ENCODE data around the gene RAB17. TPM values are rescaled to one million over a fixed set of nuclear protein-coding genes. Genes with fewer than 3 reads are reported as not detected.
A peak's percentile ranks its signal among the peaks of the same experiment; 100 is the strongest.

The RAB17 gene
- total RNA-seq, 1 donor from 2014 or later: 1.1 TPM

DNA sequence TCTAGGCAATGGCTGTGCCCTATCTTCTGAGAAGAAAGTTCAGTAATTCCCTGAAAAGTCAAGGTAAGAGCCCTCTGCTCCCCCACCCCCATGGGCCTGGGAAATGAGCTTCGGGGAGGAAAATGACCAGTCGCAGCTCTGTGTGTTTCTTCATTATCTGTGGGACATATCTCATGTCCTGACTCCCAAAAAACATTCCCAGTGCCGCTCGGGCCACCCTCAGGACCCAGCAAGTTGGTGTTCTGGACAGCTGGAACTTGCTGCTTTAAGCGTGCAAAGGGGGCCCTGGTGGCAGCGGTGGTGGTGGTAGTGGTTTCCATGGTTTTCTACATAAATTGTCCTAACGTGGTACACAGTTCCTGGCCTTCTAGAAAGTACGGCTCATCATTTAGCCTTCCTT lies 41.3 kb downstream of the RAB17 start:
- ATAC-seq (no peak), DNase-seq (ENCODE audit: low spot score) (no peak)
- intact Hi-C loops (cut with DNase I): no loop called here

DNA sequence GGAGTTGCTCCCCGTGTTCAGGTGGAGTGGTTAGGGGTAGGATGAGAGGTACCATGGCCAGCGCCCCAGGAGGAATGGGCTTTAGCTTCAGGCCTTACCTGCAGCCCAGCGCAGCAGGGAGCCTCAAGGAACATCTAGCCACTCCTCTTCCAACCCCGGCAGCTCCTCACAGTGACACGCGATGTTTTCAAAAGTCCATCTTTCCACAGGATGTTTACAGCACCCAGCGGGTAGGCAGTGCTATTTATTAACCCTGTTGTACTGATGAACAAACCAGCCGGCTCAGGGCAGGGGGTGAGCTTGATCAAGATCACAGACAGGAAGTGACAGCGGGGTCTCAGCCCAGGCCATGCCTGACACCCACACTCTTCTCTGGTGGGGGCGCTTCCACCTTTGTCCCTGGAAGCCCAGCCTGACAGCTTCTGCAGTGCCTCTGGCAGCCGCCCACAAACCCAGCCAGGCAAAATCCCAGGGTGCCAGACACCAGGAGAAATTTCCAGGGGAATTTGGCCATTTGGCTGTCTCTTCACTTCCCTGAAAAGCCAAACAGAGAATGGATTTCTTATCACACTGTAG lies 42.6 kb downstream of the RAB17 start:
- no peak for ATAC-seq

DNA sequence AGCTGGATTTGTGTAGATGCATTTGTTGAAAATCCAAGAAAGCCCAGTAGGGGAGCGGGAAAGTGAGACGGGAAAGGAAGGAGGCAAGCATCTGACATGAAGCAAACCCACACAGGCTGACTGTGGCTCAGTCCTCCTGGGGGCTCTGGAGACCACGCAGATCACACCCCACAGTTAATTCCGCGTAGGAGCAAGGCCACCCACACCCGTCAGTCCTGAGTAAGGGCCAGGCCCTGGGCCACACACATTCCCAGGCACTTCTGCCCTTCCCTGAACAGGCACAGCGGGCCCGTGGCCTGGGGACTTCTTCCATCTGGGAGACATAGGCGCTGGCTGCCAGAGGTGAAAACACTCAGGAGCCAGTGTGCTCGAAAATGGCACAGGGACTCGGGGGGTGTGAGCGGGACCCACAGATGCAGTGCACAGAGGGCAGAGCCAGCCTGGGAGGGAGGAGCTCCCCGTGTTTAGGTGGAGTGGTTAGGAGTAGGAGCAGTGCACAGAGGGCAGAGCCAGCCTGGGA lies 43.6 kb downstream of the RAB17 start:
- peak; percentile 47 for DNase-seq (ENCODE audit: low spot score)
- no peak for ATAC-seq

More for the DNA sequence above, 42.6 kb downstream of the RAB17 start:
- intact Hi-C loops (cut with DNase I): no loop called here
- DNase-seq (ENCODE audit: low spot score): peak; percentile 54

DNA sequence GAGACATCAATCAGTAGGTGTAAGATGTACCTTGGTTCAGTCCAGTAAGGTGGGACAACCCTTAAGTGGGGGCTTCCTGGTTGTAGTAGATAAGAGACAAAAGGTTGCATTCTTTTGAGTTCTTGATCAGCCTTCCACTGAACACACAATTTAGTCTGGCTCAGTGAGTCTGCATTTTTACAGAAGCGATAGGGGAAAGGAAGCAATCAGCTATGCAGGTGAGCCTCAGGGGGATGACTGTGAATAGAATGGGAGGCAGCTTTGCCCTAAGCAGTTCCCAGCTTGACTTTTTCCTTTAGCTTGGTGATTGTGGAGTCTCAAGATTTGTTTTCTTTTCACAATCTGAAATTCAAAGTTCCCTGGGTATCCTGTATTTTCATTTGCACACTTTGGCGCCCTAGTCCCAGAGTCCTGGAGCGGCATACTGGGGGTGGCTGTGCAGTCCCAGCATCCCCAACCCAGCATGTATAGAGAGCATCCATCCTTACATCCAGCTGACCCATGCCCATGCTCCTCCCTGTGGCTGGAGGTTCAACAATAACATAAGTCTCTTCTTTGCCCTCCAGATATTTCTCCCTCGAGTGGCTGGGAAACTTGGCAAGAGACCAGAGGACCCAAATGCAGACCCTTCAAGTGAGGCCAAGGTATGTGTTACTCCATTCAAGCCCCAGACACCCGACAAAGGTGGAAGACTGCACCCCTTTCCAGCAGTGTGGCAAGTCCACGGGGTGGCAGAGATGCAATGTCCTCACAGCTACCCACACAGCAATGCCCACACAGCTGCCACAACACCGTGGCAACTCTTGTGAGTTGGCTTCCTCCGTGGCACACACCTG lies 44.3 kb downstream of the RAB17 start:
- no peak for ATAC-seq
- peak; percentile 36 for DNase-seq (ENCODE audit: low spot score)
- intact Hi-C loops (cut with DNase I): no loop called here

More for the DNA sequence above, 43.6 kb downstream of the RAB17 start:
- intact Hi-C loops (cut with DNase I): no loop called here

DNA sequence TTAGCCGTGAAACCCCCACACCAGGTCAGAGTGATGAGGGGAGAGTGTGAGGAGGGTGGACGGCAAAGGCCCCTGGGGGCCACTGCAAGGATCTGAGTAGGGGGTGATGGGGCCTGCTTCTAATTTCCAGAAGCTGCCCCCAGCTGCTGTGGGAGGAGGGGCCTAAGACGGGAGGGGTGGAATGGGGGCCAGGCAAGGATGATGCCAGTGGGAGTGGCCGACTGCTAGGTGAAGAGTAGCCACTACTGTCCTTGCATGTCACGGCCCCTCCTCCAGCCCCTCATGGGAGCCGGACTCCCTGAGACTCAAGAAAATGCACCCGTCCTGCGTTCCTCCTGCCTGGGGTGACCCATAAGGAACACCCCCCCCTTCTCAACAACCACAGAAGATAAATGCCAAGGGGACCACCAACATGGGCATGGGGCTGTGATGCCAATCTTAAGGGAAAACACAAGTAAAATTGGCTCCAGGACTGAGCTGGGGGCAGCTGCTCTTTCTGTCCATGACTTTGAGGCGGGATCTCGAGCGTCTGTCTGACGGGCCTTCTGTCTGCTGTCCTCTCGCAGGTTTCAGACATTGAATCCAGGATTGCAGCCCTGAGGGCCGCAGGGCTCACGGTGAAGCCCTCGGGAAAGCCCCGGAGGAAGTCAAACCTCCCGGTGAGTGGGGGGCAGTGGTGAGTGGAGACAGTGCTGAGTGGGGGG lies 48.4 kb downstream of the RAB17 start:
- no peak for ATAC-seq
- no peak for DNase-seq (ENCODE audit: low spot score)
- intact Hi-C loops (cut with DNase I): no loop called here

DNA sequence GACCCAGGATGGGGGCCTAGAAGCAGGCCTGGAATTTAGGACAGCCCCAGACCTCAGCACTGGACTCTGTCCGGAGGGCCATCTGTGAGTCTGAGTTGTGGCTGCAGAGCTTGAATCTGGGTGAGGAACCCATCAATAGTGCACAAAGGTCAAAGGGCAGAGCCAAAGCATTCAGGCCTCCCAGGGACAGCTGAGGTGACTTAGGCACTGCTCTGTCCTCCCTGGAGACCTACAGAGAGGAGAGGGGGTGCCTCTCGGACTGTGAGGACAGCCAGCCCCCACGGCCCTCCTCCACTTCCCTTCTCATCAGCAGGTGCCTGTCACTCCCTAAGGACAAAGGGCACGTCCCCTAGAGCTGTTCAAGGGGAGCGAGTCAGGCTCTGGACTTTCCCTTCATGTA lies 49.3 kb downstream of the RAB17 start:
- DNase-seq (ENCODE audit: low spot score): no peak
- peak; percentile 4 for ATAC-seq
- intact Hi-C loops (cut with DNase I): no loop called here

DNA sequence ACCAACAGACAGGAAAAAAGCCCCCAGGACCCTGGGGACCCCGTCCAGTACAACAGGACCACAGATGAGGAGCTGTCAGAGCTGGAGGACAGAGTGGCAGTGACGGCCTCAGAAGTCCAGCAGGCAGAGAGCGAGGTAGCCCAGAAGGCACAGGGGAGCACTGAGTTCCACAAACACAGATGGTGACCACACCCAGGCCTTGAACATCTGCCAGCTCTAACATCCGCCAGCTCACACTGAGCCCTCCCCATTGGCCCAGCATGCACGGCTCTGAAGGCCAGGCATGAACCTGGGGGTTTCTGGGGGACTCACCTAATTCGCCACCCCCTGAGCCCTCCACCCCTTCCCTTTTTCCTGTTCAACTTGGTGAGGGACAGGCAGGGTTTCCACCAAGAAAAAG lies 49.7 kb downstream of the RAB17 start:
- intact Hi-C loops (cut with DNase I): no loop called here
- ATAC-seq (peak; percentile 91), DNase-seq (ENCODE audit: low spot score) (peak; percentile 84)

DNA sequence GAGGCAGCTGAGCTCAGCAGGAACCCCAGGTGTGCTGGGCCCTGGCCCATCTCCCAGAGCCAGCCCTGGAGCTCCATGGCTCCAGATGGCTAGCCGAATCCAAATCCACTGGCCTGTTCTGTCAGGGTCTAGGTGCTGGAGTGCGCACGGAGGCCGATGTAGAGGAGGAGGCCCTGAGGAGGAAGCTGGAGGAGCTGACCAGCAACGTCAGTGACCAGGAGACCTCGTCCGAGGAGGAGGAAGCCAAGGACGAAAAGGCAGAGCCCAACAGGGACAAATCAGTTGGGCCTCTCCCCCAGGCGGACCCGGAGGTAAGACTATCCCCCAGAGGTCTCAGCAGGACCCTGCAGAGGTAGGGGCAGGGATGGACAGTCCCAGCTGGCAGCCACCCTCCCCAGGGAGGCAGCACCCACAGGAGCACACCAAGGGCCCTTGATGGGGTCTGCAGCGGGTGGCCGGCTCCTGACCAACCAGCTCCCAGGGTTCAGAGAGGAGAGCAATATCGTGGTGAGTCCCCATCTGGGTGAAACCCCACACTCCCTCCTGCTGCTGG lies 50.2 kb downstream of the RAB17 start:
- DNase-seq (ENCODE audit: low spot score) (no peak), ATAC-seq (peak; percentile 72)
- intact Hi-C loops (cut with DNase I): no loop called here

DNA sequence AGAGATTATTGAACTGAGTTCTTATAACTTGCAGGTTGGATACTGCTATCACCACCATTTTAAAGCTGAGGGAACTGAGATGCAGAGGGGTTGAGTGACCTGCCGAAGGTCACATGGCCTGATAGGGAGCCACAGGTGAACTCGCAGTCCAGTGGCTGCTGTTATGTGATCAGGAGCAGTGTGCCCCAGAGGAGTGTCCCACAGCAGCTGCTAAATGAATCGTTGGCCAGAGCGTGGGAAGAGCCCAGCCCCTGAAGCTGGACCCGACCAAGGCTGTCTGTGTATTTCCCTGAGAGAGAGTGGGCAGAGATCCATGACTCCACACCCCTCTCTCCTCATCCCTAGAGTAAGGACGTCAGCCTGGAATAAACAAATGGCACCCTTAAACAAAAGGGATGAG lies 50.9 kb downstream of the RAB17 start:
- DNase-seq (ENCODE audit: low spot score): no peak
- intact Hi-C loops (cut with DNase I): loop anchor here (5.0 kb wide), 1 partner anchor 1942 kb away; no protein-coding TSS in a partner anchor
- peak; percentile 33 for ATAC-seq

DNA sequence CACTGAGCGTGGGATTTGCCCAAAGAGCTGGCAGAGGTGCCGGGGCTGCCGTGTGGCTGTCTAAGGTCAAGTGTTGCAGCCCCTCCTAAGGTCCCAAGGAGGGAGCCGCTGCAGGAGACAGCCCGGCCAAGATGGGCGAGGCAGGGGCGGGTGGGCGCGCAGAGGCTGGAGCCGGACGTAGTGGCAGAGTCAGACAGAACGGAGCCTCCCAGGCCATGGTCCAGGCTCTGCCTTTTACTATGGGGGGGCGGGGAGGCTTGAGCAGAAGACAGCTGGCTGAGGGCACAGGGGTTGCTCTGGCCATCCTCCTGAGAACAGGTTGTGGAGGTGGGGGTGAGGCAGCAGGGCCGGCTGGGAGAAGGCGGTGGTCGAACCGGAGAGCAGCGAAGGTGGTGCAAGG lies 51.6 kb downstream of the RAB17 start:
- no peak for ATAC-seq
- DNase-seq (ENCODE audit: low spot score): no peak
- intact Hi-C loops (cut with DNase I): loop anchor here (5.0 kb wide), 1 partner anchor 1942 kb away; no protein-coding TSS in a partner anchor

DNA sequence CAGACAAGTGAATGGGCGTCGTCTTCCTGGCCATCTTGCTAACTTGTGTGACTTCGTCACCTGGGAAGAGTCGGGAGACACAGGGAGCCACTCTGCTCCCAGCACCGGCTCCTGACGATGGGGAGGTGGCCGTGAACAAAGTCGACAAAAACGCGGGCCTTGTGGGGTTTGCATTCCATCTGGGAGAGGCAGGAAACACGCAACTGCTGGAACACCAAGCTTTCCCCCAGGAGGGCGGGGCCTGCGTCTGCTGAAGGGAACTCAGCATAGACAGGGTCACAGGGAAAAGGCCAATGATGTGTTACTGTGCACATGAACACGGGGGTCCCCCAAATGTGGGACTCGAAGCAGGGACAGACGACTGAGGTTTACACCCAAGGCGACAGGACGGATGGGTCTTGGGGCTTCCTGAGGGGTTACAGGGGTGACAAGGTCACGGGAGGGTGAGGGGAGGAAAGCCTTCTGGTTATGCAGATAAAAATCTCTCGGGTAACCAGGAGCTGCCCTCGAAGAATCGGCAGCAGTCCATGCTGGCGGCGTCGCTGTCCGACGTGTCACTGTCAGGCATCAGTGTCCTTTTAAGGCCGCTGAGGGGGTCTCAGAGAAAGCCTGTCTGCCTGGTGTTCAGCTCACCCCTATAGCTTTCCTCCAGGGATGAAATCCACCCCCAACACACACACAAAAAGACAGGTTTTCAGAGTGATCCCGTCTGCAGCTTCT lies 52.4 kb downstream of the RAB17 start:
- DNase-seq (ENCODE audit: low spot score) (no peak), ATAC-seq (no peak)
- intact Hi-C loops (cut with DNase I): loop anchor here (5.0 kb wide), 1 partner anchor 1941 kb away; no protein-coding TSS in a partner anchor

DNA sequence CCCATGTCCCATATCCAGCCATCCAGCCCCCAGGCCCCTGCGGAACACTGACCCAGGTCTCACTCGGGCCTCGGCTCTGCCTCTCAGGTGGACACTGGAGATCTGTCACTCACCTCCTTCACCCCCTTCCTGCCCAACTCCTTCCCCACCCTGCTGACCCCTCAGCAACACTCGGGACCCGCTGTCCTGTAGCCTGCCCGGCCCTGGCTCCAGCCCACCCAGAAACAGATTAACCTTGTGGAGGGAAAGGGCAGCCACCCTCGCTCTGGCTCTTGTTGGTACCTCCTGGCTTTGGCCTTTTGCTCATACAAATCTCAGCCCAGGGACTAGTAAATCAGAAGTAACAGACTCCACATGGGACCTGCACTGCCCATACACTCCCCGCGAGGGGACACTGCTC lies 53.9 kb downstream of the RAB17 start:
- ATAC-seq: no peak
- intact Hi-C loops (cut with DNase I): loop anchor here (5.0 kb wide), 1 partner anchor 1939 kb away; no protein-coding TSS in a partner anchor
- no peak for DNase-seq (ENCODE audit: low spot score)

DNA sequence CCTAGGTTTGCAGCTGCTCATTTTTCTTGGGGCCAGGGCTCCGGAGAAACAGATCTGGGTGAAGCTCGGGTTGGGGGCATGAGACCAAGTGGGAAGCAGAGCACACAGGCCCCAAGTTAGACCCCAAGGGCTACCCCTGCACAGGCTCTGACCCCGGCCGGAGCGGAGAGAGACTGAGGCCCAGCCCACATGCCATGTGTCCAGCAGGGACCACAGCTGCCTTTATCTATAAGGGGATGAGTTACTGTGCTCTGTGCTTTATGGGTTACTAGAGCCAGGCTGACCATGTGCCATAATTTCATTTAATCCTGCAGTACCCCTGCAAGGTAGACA lies 54.5 kb downstream of the RAB17 start:
- DNase-seq (ENCODE audit: low spot score) (no peak), ATAC-seq (no peak)
- intact Hi-C loops (cut with DNase I): loop anchor here (5.0 kb wide), 1 partner anchor 1939 kb away; no protein-coding TSS in a partner anchor

DNA sequence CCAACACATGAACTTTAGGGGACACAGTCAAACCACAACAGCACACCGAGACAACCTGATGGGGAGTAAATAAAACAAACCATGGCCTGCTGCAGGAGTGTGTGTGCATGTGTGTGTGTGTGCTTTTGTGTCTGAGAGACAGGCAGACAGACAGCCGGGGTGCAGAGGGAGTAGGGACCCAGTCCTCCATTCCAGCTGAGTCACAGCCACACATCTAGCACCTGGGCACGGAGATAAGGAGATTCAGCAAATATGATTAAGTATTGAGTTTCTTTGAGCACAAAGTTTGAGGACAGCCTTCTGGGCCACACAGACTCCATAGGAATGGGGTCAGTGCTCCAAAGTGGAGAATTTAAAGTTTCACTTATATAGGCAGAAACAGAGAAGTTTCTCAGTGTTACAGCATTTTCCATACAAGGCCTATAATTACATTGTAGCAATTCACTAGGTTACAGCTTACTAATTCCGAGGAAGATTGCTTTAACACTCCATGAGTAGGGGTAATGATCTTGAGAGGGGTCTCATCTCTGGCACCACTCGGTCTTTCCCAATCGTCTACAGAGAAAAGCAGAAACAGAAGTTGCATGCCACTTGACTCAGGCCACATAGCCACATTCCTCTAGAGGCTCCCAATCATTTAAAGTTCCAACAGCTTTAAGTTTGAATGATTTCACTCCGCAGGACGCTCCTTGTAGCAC lies 55.0 kb downstream of the RAB17 start:
- intact Hi-C loops (cut with DNase I): loop anchor here (5.0 kb wide), 1 partner anchor 1938 kb away; no protein-coding TSS in a partner anchor
- ATAC-seq: no peak
- DNase-seq (ENCODE audit: low spot score): no peak

DNA sequence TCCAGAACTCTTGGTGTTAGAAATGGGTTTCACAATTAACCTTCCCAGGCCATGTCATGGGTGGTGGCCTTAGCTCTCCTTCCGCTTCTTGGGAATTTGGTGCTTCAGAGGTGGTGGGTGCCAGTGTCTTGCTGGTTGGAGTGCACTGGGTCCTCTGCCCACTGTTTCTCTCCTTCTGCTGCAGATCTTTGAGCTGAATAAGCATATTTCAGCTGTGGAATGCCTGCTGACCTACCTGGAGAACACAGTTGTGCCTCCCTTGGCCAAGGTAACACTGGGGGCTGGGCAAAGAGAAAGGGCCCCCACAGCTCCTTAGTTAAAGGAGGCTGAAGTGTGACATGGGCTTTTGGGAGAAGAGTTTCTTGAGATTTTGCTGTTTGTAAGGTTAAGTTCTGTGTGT lies 56.2 kb downstream of the RAB17 start:
- DNase-seq (ENCODE audit: low spot score) (no peak), ATAC-seq (no peak)
- intact Hi-C loops (cut with DNase I): no loop called here

DNA sequence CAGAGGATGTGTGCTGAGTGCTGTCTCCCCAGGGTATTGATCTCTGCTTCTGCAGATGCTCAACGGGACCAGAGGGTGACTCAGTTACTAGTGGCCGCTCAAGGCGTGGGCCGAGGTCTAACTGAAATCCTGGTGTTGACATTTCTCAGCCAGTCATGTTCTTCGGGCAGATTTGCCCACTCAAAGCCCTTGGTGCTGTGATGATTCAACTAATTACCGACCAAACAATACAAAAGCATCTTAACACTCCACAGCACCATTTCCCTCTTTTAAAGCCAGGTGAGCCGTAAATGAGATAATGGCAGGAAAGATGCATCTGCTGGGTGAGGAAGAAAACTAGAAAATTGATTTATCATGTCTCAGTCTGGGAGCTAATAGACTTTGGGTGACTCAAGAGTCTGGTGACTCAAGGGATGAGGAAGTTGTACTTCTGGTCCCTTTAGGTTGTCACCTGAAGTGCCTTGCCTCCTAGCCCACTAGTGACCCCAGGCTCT lies 56.8 kb downstream of the RAB17 start:
- DNase-seq (ENCODE audit: low spot score): no peak
- intact Hi-C loops (cut with DNase I): no loop called here
- ATAC-seq: no peak

DNA sequence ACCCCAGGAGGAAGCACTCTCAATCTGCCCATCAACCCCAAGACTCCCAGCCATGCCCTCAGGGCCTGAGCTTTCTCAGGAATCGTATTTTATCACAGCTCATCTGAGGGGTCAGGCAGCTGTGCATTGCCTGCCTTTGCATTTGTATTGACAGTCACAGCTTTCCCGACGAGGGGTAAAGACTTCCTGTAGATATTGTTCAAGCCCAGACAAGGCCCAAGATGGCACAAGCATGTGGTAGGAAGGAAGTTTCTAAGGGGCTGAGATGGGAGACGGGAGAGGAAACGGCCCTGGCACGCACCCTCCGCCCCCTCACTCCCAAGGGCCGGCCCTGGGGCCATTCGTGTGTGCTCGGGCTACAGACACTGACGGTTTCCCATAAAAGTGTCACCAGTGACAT lies 58.4 kb downstream of the RAB17 start:
- no peak for DNase-seq (ENCODE audit: low spot score)
- ATAC-seq: no peak
- intact Hi-C loops (cut with DNase I): no loop called here
